Urothelium cell line (cell line): Measurements from ENCODE around the gene IFFO2.

Source experiments
- DNase-seq: peaks from one replicate; pipeline ENCODE4 v3.0.0; 2011; ENCODE audit warnings: low spot score, mixed read lengths
- FAIRE-seq: peaks from 2 replicates; lab custom pipeline; 2011; peaks lifted over from hg19 to GRCh38; lab: Jason Lieb, UNC

The IFFO2 gene

GRCh38 chr1:18856435-18856834 is 100.0 kb downstream of the IFFO2 start:
- FAIRE-seq: no peak

GRCh38 chr1:18855573-18855972 is 100.9 kb downstream of the IFFO2 start:
- no peak for FAIRE-seq

More at GRCh38 chr1:18856435-18856834, 100.0 kb downstream of the IFFO2 start:
- DNase-seq: no peak

GRCh38 chr1:18854331-18855025 is 102.0 kb downstream of the IFFO2 start:
- no peak for DNase-seq
- FAIRE-seq: no peak

More at GRCh38 chr1:18855573-18855972, 100.9 kb downstream of the IFFO2 start:
- DNase-seq: no peak
